ELF-1 (cell line): Measurements from ENCODE around the gene ANKRD35.

Experiments
- DNase-seq: peaks from one replicate; pipeline ENCODE4 v3.0.0-alpha.2; 2016; ENCODE audit warnings: low read depth, low spot score

Gene ANKRD35

GRCh38 chr1:145897969-145898368 is 12.3 kb upstream of the ANKRD35 start:
- DNase-seq: no peak

- no peak for DNase-seq
Observed at GRCh38 chr1:145895471-145895870, 9.8 kb upstream of the ANKRD35 start.

GRCh38 chr1:145893306-145894055 is 7.8 kb upstream of the ANKRD35 start:
- no peak for DNase-seq

- no peak for DNase-seq
Observed at GRCh38 chr1:145892486-145893087, 6.9 kb upstream of the ANKRD35 start.

- peak; percentile 99 for DNase-seq
Observed at GRCh38 chr1:145891587-145892485, 6.2 kb upstream of the ANKRD35 start.

- DNase-seq: no peak
Observed at GRCh38 chr1:145891143-145891542, 5.5 kb upstream of the ANKRD35 start.

- DNase-seq: no peak
Observed at GRCh38 chr1:145889722-145890121, 4.1 kb upstream of the ANKRD35 start.

- no peak for DNase-seq
Observed at GRCh38 chr1:145887631-145888030, 2.0 kb upstream of the ANKRD35 start.

GRCh38 chr1:145886816-145887215 is 1.1 kb upstream of the ANKRD35 start:
- no peak for DNase-seq

- DNase-seq: peak; percentile 24
Observed at GRCh38 chr1:145886390-145886789, 724 bp upstream of the ANKRD35 start.

GRCh38 chr1:145884675-145885074 is 991 bp downstream of the ANKRD35 start:
- DNase-seq: no peak

GRCh38 chr1:145879775-145880174 is 5.9 kb downstream of the ANKRD35 start:
- peak; percentile 18 for DNase-seq

- DNase-seq: no peak
Observed at GRCh38 chr1:145878724-145879123, 6.9 kb downstream of the ANKRD35 start.

GRCh38 chr1:145877923-145878486 is 7.7 kb downstream of the ANKRD35 start:
- no peak for DNase-seq

GRCh38 chr1:145874646-145875045 is 11.0 kb downstream of the ANKRD35 start:
- no peak for DNase-seq

- DNase-seq: peak; percentile 66
Observed at GRCh38 chr1:145871994-145872924, 13.4 kb downstream of the ANKRD35 start.

- no peak for DNase-seq
Observed at GRCh38 chr1:145868232-145868631, 17.4 kb downstream of the ANKRD35 start.

- DNase-seq: no peak
Observed at GRCh38 chr1:145863282-145864018, 22.2 kb downstream of the ANKRD35 start.

- peak; percentile 90 for DNase-seq
Observed at GRCh38 chr1:145859491-145860023, 26.1 kb downstream of the ANKRD35 start.
